IPS-15b (cell line): ENCODE results near the gene GAA.

Experiments
- H3K27me3 ChIP-seq: one replicate; pipeline ENCODE4 v1.6.1; 2013; ENCODE audit warnings: low read length; ENCODE audit not compliant: control insufficient read depth, insufficient read depth
- H3K36me3 ChIP-seq: one replicate; pipeline ENCODE4 v1.6.1; 2013; ENCODE audit warnings: low read length; ENCODE audit not compliant: control insufficient read depth, insufficient read depth
- H3K4me1 ChIP-seq: one replicate; pipeline ENCODE4 v1.6.1; 2013; ENCODE audit warnings: mild to moderate bottlenecking, low read length; ENCODE audit not compliant: control insufficient read depth, insufficient read depth
- H3K4me3 ChIP-seq: one replicate; pipeline ENCODE4 v1.5.1; 2013; ENCODE audit warnings: low read depth, low read length
- H3K9ac ChIP-seq: one replicate; pipeline ENCODE4 v1.6.1; 2013; ENCODE audit warnings: low read depth, mild to moderate bottlenecking, low read length
- H3K9me3 ChIP-seq: one replicate; pipeline ENCODE4 v1.6.1; 2013; ENCODE audit warnings: mild to moderate bottlenecking, low read length; ENCODE audit not compliant: control insufficient read depth, insufficient read depth

Gene GAA

GRCh38 chr17:80099291-80100034 lies 1.9 kb upstream of the GAA start:
- H3K9ac ChIP-seq = no peak overlapping the region
- no peak overlapping the region for H3K4me3 ChIP-seq
- H3K36me3 ChIP-seq = no peaks in the 10 kb centered on the region
- no peaks in the 10 kb centered on the region for H3K9me3 ChIP-seq
- H3K4me1 ChIP-seq = peaks cover 3% of the 10 kb centered on the region
- peaks cover 5% of the 10 kb centered on the region for H3K27me3 ChIP-seq

GRCh38 chr17:80100035-80100323 lies 1.4 kb upstream of the GAA start:
- no peak overlapping the region for H3K9ac ChIP-seq
- peaks cover 5% of the 10 kb centered on the region for H3K27me3 ChIP-seq
- no peak overlapping the region for H3K4me3 ChIP-seq
- H3K9me3 ChIP-seq = no peaks in the 10 kb centered on the region
- H3K36me3 ChIP-seq = no peaks in the 10 kb centered on the region
- peaks cover 3% of the 10 kb centered on the region for H3K4me1 ChIP-seq

- peaks cover 5% of the 10 kb centered on the region for H3K27me3 ChIP-seq
- no peaks in the 10 kb centered on the region for H3K9me3 ChIP-seq
- peak overlapping the region; percentile 90 for H3K4me3 ChIP-seq
Measured at GRCh38 chr17:80101946-80102663, 724 bp downstream of the GAA start.

GRCh38 chr17:80102664-80103448 lies 1.5 kb downstream of the GAA start:
- Histone ChIP-seq H3K36me3 (no peaks in the 10 kb centered on the region), H3K4me3 (no peak overlapping the region), H3K4me1 (peaks cover 3% of the 10 kb centered on the region), H3K9ac (peak overlapping the region; percentile 5), H3K27me3 (peaks cover 5% of the 10 kb centered on the region), H3K9me3 (no peaks in the 10 kb centered on the region)

More at GRCh38 chr17:80101946-80102663, 724 bp downstream of the GAA start:
- Histone ChIP-seq H3K9ac (peak overlapping the region; percentile 85), H3K36me3 (no peaks in the 10 kb centered on the region), H3K4me1 (peaks cover 3% of the 10 kb centered on the region)

GRCh38 chr17:80103449-80104085 lies 2.2 kb downstream of the GAA start:
- Histone ChIP-seq H3K9me3 (no peaks in the 10 kb centered on the region), H3K27me3 (peaks cover 5% of the 10 kb centered on the region), H3K4me3 (no peak overlapping the region), H3K36me3 (no peaks in the 10 kb centered on the region), H3K4me1 (peaks cover 3% of the 10 kb centered on the region), H3K9ac (no peak overlapping the region)

GRCh38 chr17:80104321-80104955 lies 3.1 kb downstream of the GAA start:
- Histone ChIP-seq H3K36me3 (no peaks in the 10 kb centered on the region), H3K9ac (no peak overlapping the region)

GRCh38 chr17:80104956-80105375 lies 3.6 kb downstream of the GAA start:
- peaks cover 2% of the 10 kb centered on the region for H3K36me3 ChIP-seq
- peaks cover 5% of the 10 kb centered on the region for H3K27me3 ChIP-seq
- H3K4me3 ChIP-seq = no peak overlapping the region
- no peak overlapping the region for H3K9ac ChIP-seq
- no peaks in the 10 kb centered on the region for H3K9me3 ChIP-seq
- peaks cover 3% of the 10 kb centered on the region for H3K4me1 ChIP-seq

More at GRCh38 chr17:80104321-80104955, 3.1 kb downstream of the GAA start:
- H3K4me3 ChIP-seq = no peak overlapping the region
- H3K9me3 ChIP-seq = no peaks in the 10 kb centered on the region
- H3K4me1 ChIP-seq = peaks cover 3% of the 10 kb centered on the region
- H3K27me3 ChIP-seq = peaks cover 5% of the 10 kb centered on the region

GRCh38 chr17:80105762-80106161 lies 4.4 kb downstream of the GAA start:
- Histone ChIP-seq H3K4me1 (peaks cover 3% of the 10 kb centered on the region), H3K27me3 (no peaks in the 10 kb centered on the region), H3K9ac (no peak overlapping the region), H3K36me3 (peaks cover 2% of the 10 kb centered on the region), H3K9me3 (no peaks in the 10 kb centered on the region), H3K4me3 (no peak overlapping the region)

GRCh38 chr17:80106176-80106575 lies 4.8 kb downstream of the GAA start:
- H3K4me1 ChIP-seq = peaks cover 3% of the 10 kb centered on the region
- no peaks in the 10 kb centered on the region for H3K9me3 ChIP-seq
- H3K36me3 ChIP-seq = peaks cover 2% of the 10 kb centered on the region
- H3K27me3 ChIP-seq = no peaks in the 10 kb centered on the region
- H3K9ac ChIP-seq = no peak overlapping the region
- H3K4me3 ChIP-seq = no peak overlapping the region

GRCh38 chr17:80106751-80107150 lies 5.4 kb downstream of the GAA start:
- Histone ChIP-seq H3K4me3 (no peak overlapping the region), H3K27me3 (no peaks in the 10 kb centered on the region), H3K36me3 (peaks cover 2% of the 10 kb centered on the region)

More at GRCh38 chr17:80106751-80107150, 5.4 kb downstream of the GAA start:
- Histone ChIP-seq H3K4me1 (peaks cover 3% of the 10 kb centered on the region), H3K9ac (no peak overlapping the region), H3K9me3 (no peaks in the 10 kb centered on the region)
